Erythroblast (primary cell): ENCODE measurements around the gene EYS.

Experiments
- GATA1 ChIP-seq: IDR thresholded peaks from 2 replicates; pipeline ENCODE4 v1.6.1; 2011; ENCODE audit warnings: low read depth, mild to moderate bottlenecking, control low read depth, low read length, moderate library complexity
- POLR2A ChIP-seq: IDR thresholded peaks from 2 replicates; pipeline ENCODE4 v1.6.1; 2011; ENCODE audit warnings: mild to moderate bottlenecking, low read length

- no peak for TF ChIP-seq POLR2A
- TF ChIP-seq GATA1 = no peak
Observed at GRCh38 chr6:65285275-65285674, 421.8 kb downstream of the EYS start.
